Measurements from ENCODE around the gene SLC66A3. TPM values are rescaled to one million over a fixed set of nuclear protein-coding genes. Genes with fewer than 3 reads are reported as not detected.

SLC66A3 gene
- total RNA-seq, 1 experiment from 2014 or later = 12.5 TPM

GRCh38 chr2:11145350-11145749 is 9.9 kb upstream of the SLC66A3 start (continued):
- TF ChIP-seq IRF1 (CRISPR knock-in tag; IDR thresholded peaks at IDR 0.05) = no peak

GRCh38 chr2:11146076-11146475 is 9.2 kb upstream of the SLC66A3 start:
- Mint-ChIP-seq H3K27ac (no peak overlapping the region), H3K4me1 (no peaks in the 10 kb centered on the region), H3K4me3 (no peak overlapping the region), H3K9me3 (peaks cover 17% of the 10 kb centered on the region), H3K27me3 (ENCODE audit: low read depth) (no peaks in the 10 kb centered on the region), H3K36me3 (no peaks in the 10 kb centered on the region)
- TF ChIP-seq HMGXB4 (CRISPR knock-in tag; IDR thresholded peaks at IDR 0.05) = no peak
- no peak for TF ChIP-seq FOXK1 (CRISPR knock-in tag; IDR thresholded peaks at IDR 0.05)
- TF ChIP-seq NFATC4 (CRISPR knock-in tag; IDR thresholded peaks at IDR 0.05) = no peak
- TF ChIP-seq TEAD1 (CRISPR knock-in tag; IDR thresholded peaks at IDR 0.05) = no peak
- no peak for TF ChIP-seq SMAD3 (CRISPR knock-in tag; IDR thresholded peaks at IDR 0.05; ENCODE audit: borderline replicate concordance)
- TF ChIP-seq ZNF317 (CRISPR knock-in tag; IDR thresholded peaks at IDR 0.05; ENCODE audit: borderline replicate concordance, low read depth) = no peak
- TF ChIP-seq ATF1 (CRISPR knock-in tag; IDR thresholded peaks at IDR 0.05) = no peak
- TF ChIP-seq RORB (CRISPR knock-in tag; IDR thresholded peaks at IDR 0.05) = no peak
- TF ChIP-seq JAZF1 (CRISPR knock-in tag; IDR thresholded peaks at IDR 0.05) = no peak
- no peak for TF ChIP-seq ARID4B (CRISPR knock-in tag; IDR thresholded peaks at IDR 0.05; ENCODE audit: borderline replicate concordance)
- no peak for TF ChIP-seq SP1 (CRISPR knock-in tag; conservative IDR thresholded peaks at IDR 0.05)
- no peak for TF ChIP-seq IRF1 (CRISPR knock-in tag; IDR thresholded peaks at IDR 0.05)
- TF ChIP-seq CREM (CRISPR knock-in tag; IDR thresholded peaks at IDR 0.05) = no peak
- no peak for TF ChIP-seq ZNF396 (CRISPR knock-in tag; IDR thresholded peaks at IDR 0.05; ENCODE audit: borderline replicate concordance)
- ChIA-PET CTCF (interaction anchor here (0.5 to 1.9 kb wide), 2 partner anchors 13 to 235 kb away, joined by 3 to 7 read pairs; a partner anchor contains a TSS), POLR2A (no interaction called here)
- ATAC-seq (no peak), DNase-seq (ENCODE audit: low spot score) (no peak)

GRCh38 chr2:11147263-11147662 is 8.0 kb upstream of the SLC66A3 start:
- ATAC-seq (no peak), DNase-seq (ENCODE audit: low spot score) (no peak)
- no peaks in the 10 kb centered on the region for H3K36me3 Mint-ChIP-seq
- POLR2A ChIA-PET = no interaction called here
- no peaks in the 10 kb centered on the region for H3K4me1 Mint-ChIP-seq
- CTCF ChIA-PET = no interaction called here
- H3K9me3 Mint-ChIP-seq = peaks cover 17% of the 10 kb centered on the region
- no peak overlapping the region for H3K4me3 Mint-ChIP-seq
- H3K27ac Mint-ChIP-seq = no peak overlapping the region
- H3K27me3 Mint-ChIP-seq (ENCODE audit: low read depth) = peaks cover 10% of the 10 kb centered on the region
- TF ChIP-seq ZNF512 (CRISPR knock-in tag; IDR thresholded peaks at IDR 0.05; ENCODE audit: borderline replicate concordance) (no peak), EMX1 (CRISPR knock-in tag; IDR thresholded peaks at IDR 0.05) (no peak), ZNF232 (CRISPR knock-in tag; IDR thresholded peaks at IDR 0.05) (no peak), PREB (CRISPR knock-in tag; IDR thresholded peaks at IDR 0.05; ENCODE audit: borderline replicate concordance) (no peak), SMAD4 (CRISPR knock-in tag; IDR thresholded peaks at IDR 0.05) (no peak), SP1 (CRISPR knock-in tag; conservative IDR thresholded peaks at IDR 0.05) (no peak), ZNF317 (CRISPR knock-in tag; IDR thresholded peaks at IDR 0.05; ENCODE audit: borderline replicate concordance, low read depth) (no peak), ZNF263 (CRISPR knock-in tag; IDR thresholded peaks at IDR 0.05; ENCODE audit: low read depth) (no peak), ZNF138 (CRISPR knock-in tag; conservative IDR thresholded peaks at IDR 0.05) (no peak), MXD4 (CRISPR knock-in tag; IDR thresholded peaks at IDR 0.05; ENCODE audit: borderline replicate concordance) (no peak), ELF4 (CRISPR knock-in tag; IDR thresholded peaks at IDR 0.05; ENCODE audit: low read depth) (no peak)
